NCI-H1436 (cell line): Measurements from ENCODE around the gene STXBP5.

Source experiments
- DNase-seq: peaks from one replicate; lab custom pipeline; 2025; lab: John Stamatoyannopoulos, UW

STXBP5 gene

DNA sequence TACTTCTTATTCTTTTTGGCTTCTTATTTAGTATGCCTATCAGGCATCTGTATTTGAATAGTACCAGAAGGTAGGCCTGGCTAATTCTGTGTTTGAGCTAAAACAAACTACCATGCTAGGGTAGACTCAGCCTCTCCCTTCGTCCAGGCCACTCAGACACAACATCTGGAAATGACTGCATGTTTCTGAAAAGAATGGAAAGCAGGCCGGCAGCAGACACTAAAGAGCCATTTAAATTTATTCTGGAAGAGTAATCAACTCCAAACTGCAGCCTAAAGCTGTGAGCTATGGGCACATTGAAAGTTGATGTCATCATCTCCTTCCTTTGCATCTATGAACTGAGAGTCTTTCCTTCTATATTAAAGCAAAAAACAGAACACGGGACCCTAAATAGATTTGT lies 233.4 kb downstream of the STXBP5 start:
- DNase-seq: no peak

DNA sequence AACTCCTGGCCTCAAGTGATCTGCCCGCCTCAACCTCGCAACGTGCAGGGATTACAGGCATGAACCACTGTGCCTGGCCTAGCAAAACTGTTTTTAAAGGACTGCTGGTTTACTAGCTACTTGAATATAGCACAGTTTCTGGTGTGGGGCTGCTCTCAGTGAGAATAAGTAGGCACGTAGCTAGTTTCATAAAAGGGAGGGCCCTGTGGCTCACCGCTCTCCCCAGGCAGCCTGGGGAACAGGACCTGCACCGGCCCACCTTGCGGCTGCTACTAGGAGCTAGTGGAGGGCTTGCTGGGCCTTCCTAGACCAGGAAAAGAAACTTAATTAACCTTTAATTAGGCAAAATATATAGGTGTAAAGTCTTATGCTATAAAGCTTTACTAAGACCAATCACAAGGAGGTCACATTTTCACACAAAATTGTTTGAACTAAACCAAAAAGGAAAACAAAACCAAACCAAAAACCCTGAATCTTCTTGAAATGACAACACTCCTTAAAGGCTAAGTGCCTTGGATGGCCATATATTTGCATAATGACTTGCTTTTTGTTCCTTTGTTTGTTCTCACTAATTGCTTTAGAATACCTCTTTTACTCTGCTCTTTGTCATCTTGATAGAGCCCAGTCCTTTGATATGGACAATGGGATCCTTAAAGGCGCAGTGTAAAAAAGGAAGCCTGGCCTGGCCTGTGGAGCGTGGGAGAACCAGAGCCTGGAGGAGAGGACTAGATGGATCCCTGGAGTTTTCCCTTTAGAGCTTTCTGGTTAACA lies 234.7 kb downstream of the STXBP5 start:
- no peak for DNase-seq
